Uterus (tissue), 4 donors: ENCODE data around the gene OVAAL. TPM values are rescaled to one million over a fixed set of nuclear protein-coding genes. Genes with fewer than 3 reads are reported as not detected.

Experiments
- DNase-seq, 2 donors: peaks; one replicate each; pipeline ENCODE4 v3.0.0-alpha.2; 2019 to 2020
- H3K27ac ChIP-seq, 2 donors: fragments of 200-600 bp; sonication (generic); 1 replicate in 1 of 2; 2 replicates in 1 of 2; pipeline ENCODE4 v1.5.1; 2016 to 2018
- H3K27me3 ChIP-seq, 2 donors: fragments of 200-600 bp; sonication (generic); one replicate each; pipeline ENCODE4 v1.5.1; 2018 to 2019; ENCODE audit warnings: control low read depth in 1 of 2
- H3K36me3 ChIP-seq, 2 donors: fragments of 200-600 bp; sonication (generic); one replicate each; pipeline ENCODE4 v1.5.1; 2019; ENCODE audit warnings: control low read depth in 1 of 2
- H3K4me1 ChIP-seq, 2 donors: fragments of 200-600 bp; sonication (generic); one replicate each; pipeline ENCODE4 v1.5.1; 2018 to 2019; ENCODE audit warnings: control low read depth in 1 of 2
- H3K4me3 ChIP-seq, 2 donors: fragments of 200-600 bp; sonication (generic); 1 replicate in 1 of 2; 2 replicates in 1 of 2; pipeline ENCODE4 v1.5.1; 2018 to 2019; ENCODE audit warnings: mild to moderate bottlenecking in 1 of 2
- H3K9me3 ChIP-seq, 2 donors: fragments of 200-600 bp; sonication (generic); one replicate each; pipeline ENCODE4 v1.5.1; 2019; ENCODE audit warnings: control low read depth in 1 of 2
- POLR2A ChIP-seq, 2 donors: fragments of 450-650 bp; IDR thresholded peaks; one replicate each; pipeline ENCODE4 v1.6.1; 2016; ENCODE audit warnings: antibody characterized with exemption in 2 of 2, mild to moderate bottlenecking in 1 of 2, moderate library complexity in 1 of 2
- intact Hi-C: fragments of 100-400 bp; cut with DNase I; formaldehyde crosslinking; loops from one replicate; pipeline ENCODE4 v1.15.1; 2023; ENCODE audit warnings: low total_unique reads
- total RNA-seq, 4 donors: library from RNA; depleted of rRNA in 3 of 4; stranded (reverse); fragments of >200 nt in 3 of 4; gene quantifications; one replicate each; pipeline versions ENCODE4 v1.1.0 to v1.2.4, GENCODE V29; 2014 to 2023
- TF ChIP-seq, protein P1 (sequence below), 4 experiments: fragments of 200-600 bp in 2 of 4; fragments of 450-650 bp in 2 of 4; sonication (generic) in 2 of 4; IDR thresholded peaks; one replicate each; pipeline ENCODE4 v1.5.1; 2016 to 2019; ENCODE audit warnings: antibody characterized with exemption in 4 of 4, mild to moderate bottlenecking in 2 of 4, moderate library complexity in 1 of 4
- donor health status: DM: yes; HTN: yes; CAD: no.

OVAAL gene
- total RNA-seq, 4 donors from 2014 or later: not detected

GRCh38 chr1:180527101-180527669 is 31.6 kb upstream of the OVAAL start:
- no peaks in the 10 kb centered on the region for H3K4me1 ChIP-seq
- intact Hi-C loops: no loop called here
- DNase-seq: no peak
- no peak overlapping the region for H3K27ac ChIP-seq
- no peak overlapping the region for H3K4me3 ChIP-seq
- H3K36me3 ChIP-seq: no peaks in the 10 kb centered on the region
- TF ChIP-seq, protein P1, sequence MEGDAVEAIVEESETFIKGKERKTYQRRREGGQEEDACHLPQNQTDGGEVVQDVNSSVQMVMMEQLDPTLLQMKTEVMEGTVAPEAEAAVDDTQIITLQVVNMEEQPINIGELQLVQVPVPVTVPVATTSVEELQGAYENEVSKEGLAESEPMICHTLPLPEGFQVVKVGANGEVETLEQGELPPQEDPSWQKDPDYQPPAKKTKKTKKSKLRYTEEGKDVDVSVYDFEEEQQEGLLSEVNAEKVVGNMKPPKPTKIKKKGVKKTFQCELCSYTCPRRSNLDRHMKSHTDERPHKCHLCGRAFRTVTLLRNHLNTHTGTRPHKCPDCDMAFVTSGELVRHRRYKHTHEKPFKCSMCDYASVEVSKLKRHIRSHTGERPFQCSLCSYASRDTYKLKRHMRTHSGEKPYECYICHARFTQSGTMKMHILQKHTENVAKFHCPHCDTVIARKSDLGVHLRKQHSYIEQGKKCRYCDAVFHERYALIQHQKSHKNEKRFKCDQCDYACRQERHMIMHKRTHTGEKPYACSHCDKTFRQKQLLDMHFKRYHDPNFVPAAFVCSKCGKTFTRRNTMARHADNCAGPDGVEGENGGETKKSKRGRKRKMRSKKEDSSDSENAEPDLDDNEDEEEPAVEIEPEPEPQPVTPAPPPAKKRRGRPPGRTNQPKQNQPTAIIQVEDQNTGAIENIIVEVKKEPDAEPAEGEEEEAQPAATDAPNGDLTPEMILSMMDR (IDR thresholded peaks at IDR 0.05): no peak
- TF ChIP-seq POLR2A (IDR thresholded peaks at IDR 0.05): no peak
- no peaks in the 10 kb centered on the region for H3K9me3 ChIP-seq
- H3K27me3 ChIP-seq: no peaks in the 10 kb centered on the region

DNA sequence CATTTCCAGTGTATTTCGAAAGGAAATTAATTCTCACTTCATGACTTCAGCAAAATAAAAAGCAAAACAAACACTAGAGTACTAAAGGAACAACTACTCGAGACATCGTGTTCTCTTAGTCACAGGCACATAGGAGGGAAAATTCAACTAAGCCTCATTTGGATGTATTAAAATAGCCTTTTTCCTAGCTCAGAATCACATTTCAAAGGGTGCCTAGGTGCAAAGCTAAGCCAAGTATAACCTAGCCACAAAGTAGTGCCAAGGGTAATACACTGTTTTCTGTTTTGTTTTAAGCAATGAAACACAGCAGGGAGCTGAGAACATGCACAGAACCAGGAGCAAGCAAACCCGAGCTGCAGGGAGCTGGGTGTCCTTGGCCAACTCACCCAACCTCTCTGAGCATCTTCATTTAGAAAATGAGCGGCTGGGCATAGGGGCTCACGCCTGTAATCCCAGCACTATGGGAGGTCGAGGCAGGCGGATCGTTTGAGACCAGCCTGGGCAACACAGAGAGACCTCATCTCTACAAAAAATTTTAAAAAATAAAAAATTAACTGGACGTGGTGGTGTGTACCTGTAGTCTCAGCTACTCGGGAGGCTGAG is 29.8 kb upstream of the OVAAL start:
- H3K36me3 ChIP-seq: no peaks in the 10 kb centered on the region
- intact Hi-C loops: no loop called here
- no peak overlapping the region for H3K4me3 ChIP-seq
- no peak for TF ChIP-seq POLR2A (IDR thresholded peaks at IDR 0.05)
- no peak for DNase-seq
- H3K27me3 ChIP-seq: no peaks in the 10 kb centered on the region
- no peaks in the 10 kb centered on the region for H3K4me1 ChIP-seq
- no peak overlapping the region for H3K27ac ChIP-seq
- no peaks in the 10 kb centered on the region for H3K9me3 ChIP-seq

DNA sequence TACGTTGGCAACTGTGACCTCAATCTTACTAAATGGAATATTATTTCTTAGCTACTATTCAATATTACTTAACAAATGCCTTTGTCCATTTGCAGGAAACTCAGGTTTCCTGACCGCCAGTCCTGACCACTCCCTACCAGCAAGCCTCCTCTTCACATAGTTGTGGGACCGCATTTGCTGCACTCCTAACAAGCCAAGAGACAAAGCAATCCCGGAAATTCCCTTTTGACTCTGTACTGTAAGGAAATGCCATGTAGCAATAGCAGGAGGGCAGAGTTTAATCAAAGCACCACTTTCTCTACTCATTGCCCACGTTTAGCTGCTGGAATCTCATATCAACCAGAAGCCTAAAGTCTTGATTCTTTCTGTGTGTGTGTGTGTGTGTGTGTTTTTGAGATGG is 28.3 kb upstream of the OVAAL start:
- TF ChIP-seq, protein P1 (IDR thresholded peaks at IDR 0.05): no peak
- no peak for TF ChIP-seq POLR2A (IDR thresholded peaks at IDR 0.05)
- H3K4me1 ChIP-seq: no peaks in the 10 kb centered on the region
- no peak overlapping the region for H3K27ac ChIP-seq
- intact Hi-C loops: no loop called here
- no peaks in the 10 kb centered on the region for H3K27me3 ChIP-seq
- H3K4me3 ChIP-seq: no peak overlapping the region
- H3K9me3 ChIP-seq: no peaks in the 10 kb centered on the region
- no peaks in the 10 kb centered on the region for H3K36me3 ChIP-seq
- peak in 1 of 2 donors; percentile 27 for DNase-seq

- intact Hi-C loops: no loop called here
- Histone ChIP-seq H3K27me3 (no peaks in the 10 kb centered on the region), H3K36me3 (no peaks in the 10 kb centered on the region), H3K27ac (no peak overlapping the region), H3K4me3 (no peak overlapping the region), H3K9me3 (no peaks in the 10 kb centered on the region), H3K4me1 (no peaks in the 10 kb centered on the region)
- TF ChIP-seq, protein P1 (IDR thresholded peaks at IDR 0.05): no peak
- no peak for TF ChIP-seq POLR2A (IDR thresholded peaks at IDR 0.05)
- no peak for DNase-seq
These were observed 25.9 kb upstream of the OVAAL start for GRCh38 chr1:180532854-180533253.

GRCh38 chr1:180533266-180533987 is 25.3 kb upstream of the OVAAL start:
- DNase-seq: peak; percentile 39 to 53
- Histone ChIP-seq H3K27me3 (no peaks in the 10 kb centered on the region), H3K9me3 (no peaks in the 10 kb centered on the region), H3K36me3 (no peaks in the 10 kb centered on the region), H3K4me1 (no peaks in the 10 kb centered on the region), H3K27ac (no peak overlapping the region), H3K4me3 (no peak overlapping the region)
- intact Hi-C loops: no loop called here
- no peak for TF ChIP-seq POLR2A (IDR thresholded peaks at IDR 0.05)
- TF ChIP-seq, protein P1 (IDR thresholded peaks at IDR 0.05): peak; percentile 56 to 71 (median 68)
